Osteocyte (in vitro differentiated cells): ENCODE results near the gene CYP26B1. TPM values are rescaled to one million over a fixed set of nuclear protein-coding genes. Genes with fewer than 3 reads are reported as not detected.

Experiments
- DNase-seq: peaks from one replicate; pipeline ENCODE4 v3.0.0; 2021; ENCODE audit warnings: mixed read lengths; ENCODE audit not compliant: unreplicated experiment; ENCODE audit errors: extremely low spot score
- H3K27ac Mint-ChIP-seq: one replicate; pipeline ENCODE4 v1.8.0; 2021; ENCODE audit warnings: mild to moderate bottlenecking, mixed read lengths; ENCODE audit not compliant: unreplicated experiment
- H3K27me3 Mint-ChIP-seq: one replicate; pipeline ENCODE4 v1.8.0; 2021; ENCODE audit warnings: mixed read lengths; ENCODE audit not compliant: unreplicated experiment
- H3K36me3 Mint-ChIP-seq: one replicate; pipeline ENCODE4 v1.8.0; 2021; ENCODE audit warnings: mixed read lengths; ENCODE audit not compliant: unreplicated experiment
- H3K4me1 Mint-ChIP-seq: one replicate; pipeline ENCODE4 v1.8.0; 2021; ENCODE audit warnings: mixed read lengths; ENCODE audit not compliant: unreplicated experiment
- H3K4me3 Mint-ChIP-seq: one replicate; pipeline ENCODE4 v1.8.0; 2021; ENCODE audit warnings: mild to moderate bottlenecking, moderate library complexity, mixed read lengths; ENCODE audit not compliant: unreplicated experiment
- H3K9me3 Mint-ChIP-seq: one replicate; pipeline ENCODE4 v1.8.0; 2021; ENCODE audit warnings: mixed read lengths; ENCODE audit not compliant: unreplicated experiment
- CTCF ChIP-seq: fragments of 200-600 bp; sonication (generic); IDR thresholded peaks from 2 replicates; pipeline ENCODE4 v1.5.0; 2021; ENCODE audit warnings: antibody characterized with exemption, mild to moderate bottlenecking, moderate library complexity
- long read RNA-seq: library from polyadenylated mRNA; unstranded; transcript quantifications from one replicate; pipeline ENCODE4 v2.0.0, GENCODE V29; 2021
- total RNA-seq: library from RNA; stranded (reverse); gene quantifications from 2 replicates; pipeline ENCODE4 v1.2.1, GENCODE V29; 2021

CYP26B1 gene
- total RNA-seq, result 0.89 and 1.3 TPM in 2 replicates
- long read RNA-seq, result 0 reads

- peaks cover 59% of the 10 kb centered on the region for H3K27me3 Mint-ChIP-seq
- H3K4me1 Mint-ChIP-seq, result peaks cover 54% of the 10 kb centered on the region
- no peaks in the 10 kb centered on the region for H3K9me3 Mint-ChIP-seq
- no peak for TF ChIP-seq CTCF
- peak; percentile 80 for DNase-seq
- H3K4me3 Mint-ChIP-seq, result peak within 1 kb of the TSS; percentile 81
- no peak within 1 kb of the TSS for H3K27ac Mint-ChIP-seq
- peaks cover 3% of the 10 kb centered on the region for H3K36me3 Mint-ChIP-seq
Measured at GRCh38 chr2:72147303-72147971, at the start of gene CYP26B1. Gene CYP26B1, minus strand, starts transcription at chr2:72147862. Its CDS starts 28 bp downstream, at chr2:72147834.

GRCh38 chr2:72193723-72194122 lies 46.1 kb upstream of the CYP26B1 start:
- Mint-ChIP-seq H3K4me1 (no peaks in the 10 kb centered on the region), H3K36me3 (no peaks in the 10 kb centered on the region), H3K9me3 (no peaks in the 10 kb centered on the region), H3K4me3 (no peak overlapping the region), H3K27ac (no peak overlapping the region), H3K27me3 (no peaks in the 10 kb centered on the region)
- DNase-seq, result no peak
- no peak for TF ChIP-seq CTCF

- H3K9me3 Mint-ChIP-seq, result no peaks in the 10 kb centered on the region
- H3K27me3 Mint-ChIP-seq, result no peaks in the 10 kb centered on the region
- H3K36me3 Mint-ChIP-seq, result no peaks in the 10 kb centered on the region
- no peak for DNase-seq
- no peak overlapping the region for H3K4me3 Mint-ChIP-seq
- H3K4me1 Mint-ChIP-seq, result no peaks in the 10 kb centered on the region
- no peak overlapping the region for H3K27ac Mint-ChIP-seq
- TF ChIP-seq CTCF, result no peak
Measured at GRCh38 chr2:72191441-72191840, 43.8 kb upstream of the CYP26B1 start.

- no peak for DNase-seq
- no peak for TF ChIP-seq CTCF
- Mint-ChIP-seq H3K4me1 (no peaks in the 10 kb centered on the region), H3K4me3 (no peak overlapping the region), H3K9me3 (no peaks in the 10 kb centered on the region), H3K27ac (no peak overlapping the region), H3K27me3 (no peaks in the 10 kb centered on the region), H3K36me3 (peaks cover 3% of the 10 kb centered on the region)
Measured at GRCh38 chr2:72185206-72185605, 37.5 kb upstream of the CYP26B1 start.

GRCh38 chr2:72183466-72183865 lies 35.8 kb upstream of the CYP26B1 start:
- H3K27me3 Mint-ChIP-seq, result no peaks in the 10 kb centered on the region
- no peaks in the 10 kb centered on the region for H3K4me1 Mint-ChIP-seq
- H3K9me3 Mint-ChIP-seq, result no peaks in the 10 kb centered on the region
- H3K36me3 Mint-ChIP-seq, result peaks cover 10% of the 10 kb centered on the region
- H3K4me3 Mint-ChIP-seq, result no peak overlapping the region
- DNase-seq, result no peak
- no peak for TF ChIP-seq CTCF
- H3K27ac Mint-ChIP-seq, result no peak overlapping the region
